Measurements from ENCODE around the gene CHAF1B.
"Not testable (repeated sequence)": the region's sequence is repeated elsewhere in the genome, so short reads cannot be mapped to it uniquely, and the experiment has no call there.

Gene CHAF1B

DNA sequence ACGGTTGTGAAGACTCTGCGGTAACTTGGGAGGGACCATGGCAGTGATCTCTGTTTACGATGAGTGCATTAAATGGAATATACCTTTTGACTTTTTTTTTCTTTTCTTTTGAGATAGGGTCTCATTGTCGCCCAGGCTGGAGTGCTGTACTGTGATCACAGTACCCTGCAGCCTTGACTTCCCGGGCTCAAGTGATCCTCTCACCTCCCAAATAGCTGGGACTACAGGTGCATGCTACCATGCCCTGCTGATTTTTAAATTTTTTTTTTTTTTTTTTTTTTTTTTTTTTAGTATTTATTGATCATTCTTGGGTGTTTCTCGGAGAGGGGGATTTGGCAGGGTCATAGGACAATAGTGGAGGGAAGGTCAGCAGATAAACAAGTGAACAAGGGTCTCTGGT is 6.5 kb downstream of the CHAF1B start:
- DNase-seq = not testable (repeated sequence)

DNA sequence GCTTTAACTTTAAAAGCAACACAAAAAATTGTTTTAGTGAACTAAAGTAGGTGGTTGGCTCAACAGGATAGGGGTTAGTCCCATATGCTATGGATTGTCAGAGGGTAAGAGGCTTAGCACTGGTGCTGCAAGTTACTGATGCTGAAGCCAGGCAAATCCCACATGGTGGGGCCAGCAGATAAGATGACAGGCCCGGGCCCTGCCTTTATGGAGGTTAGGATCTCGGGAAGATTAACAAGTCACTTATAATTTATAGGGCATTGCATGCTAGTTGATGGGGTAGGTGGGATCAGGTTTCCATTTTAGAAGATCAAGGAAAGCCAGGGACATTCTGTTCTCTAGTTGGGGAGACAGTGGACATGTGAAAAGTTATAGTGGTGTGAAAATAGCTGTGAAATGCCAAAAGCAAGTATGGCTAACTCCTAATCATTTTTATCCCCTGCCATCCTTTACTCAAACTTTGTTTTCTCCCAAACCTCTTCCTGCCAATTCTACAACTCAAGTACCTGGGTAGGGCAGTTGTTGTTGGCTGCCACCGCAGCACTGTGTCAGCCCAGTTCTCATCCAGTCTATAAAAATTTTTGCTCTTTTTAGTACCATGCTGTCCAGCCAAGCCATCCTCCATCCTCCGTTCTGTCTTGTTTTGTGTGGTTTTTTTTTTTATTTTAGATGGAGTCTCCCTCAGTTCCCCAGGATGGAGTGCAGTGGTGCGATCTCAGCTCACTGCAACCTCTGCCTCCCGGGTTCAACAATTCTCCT is 10.3 kb downstream of the CHAF1B start:
- DNase-seq = no peak

DNA sequence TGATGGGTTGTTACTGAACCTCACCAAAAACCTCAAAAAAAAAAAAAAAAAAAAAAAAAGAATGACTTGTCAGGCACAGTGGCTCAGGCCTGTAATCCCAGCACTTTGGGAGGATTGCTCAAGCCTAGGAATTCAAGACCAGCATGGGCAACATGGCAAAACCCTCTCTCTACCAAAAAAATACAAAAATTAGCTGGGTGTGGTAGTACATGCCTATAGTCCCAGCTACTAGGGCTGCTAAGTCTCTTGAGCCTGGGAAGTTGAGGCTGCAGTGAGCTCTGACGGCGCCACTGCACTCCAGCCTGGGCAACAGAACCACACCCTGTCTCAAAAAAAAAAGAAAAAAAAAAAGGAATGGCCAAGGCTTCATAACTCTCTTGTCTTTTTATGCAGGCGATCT is 11.1 kb downstream of the CHAF1B start:
- DNase-seq = no peak

DNA sequence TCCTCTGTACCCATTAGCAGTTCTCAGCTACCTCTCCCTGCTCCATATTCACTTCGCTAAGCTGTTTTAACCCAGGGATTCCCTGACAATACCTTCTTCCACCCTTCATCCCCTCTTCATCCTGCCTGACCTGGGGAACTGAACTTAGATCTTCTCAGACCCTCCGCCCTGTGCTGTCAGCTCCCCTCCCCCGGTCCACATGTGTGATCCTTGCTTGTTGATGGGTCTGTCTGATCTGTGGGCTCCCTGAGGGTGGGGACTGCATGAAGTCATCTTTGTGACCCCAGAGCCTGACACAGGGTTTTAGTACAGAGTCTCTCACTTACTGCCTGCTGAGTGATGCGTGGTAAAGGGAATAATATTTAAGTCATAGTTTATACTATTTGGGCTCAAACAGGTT is 11.8 kb downstream of the CHAF1B start:
- DNase-seq = no peak

DNA sequence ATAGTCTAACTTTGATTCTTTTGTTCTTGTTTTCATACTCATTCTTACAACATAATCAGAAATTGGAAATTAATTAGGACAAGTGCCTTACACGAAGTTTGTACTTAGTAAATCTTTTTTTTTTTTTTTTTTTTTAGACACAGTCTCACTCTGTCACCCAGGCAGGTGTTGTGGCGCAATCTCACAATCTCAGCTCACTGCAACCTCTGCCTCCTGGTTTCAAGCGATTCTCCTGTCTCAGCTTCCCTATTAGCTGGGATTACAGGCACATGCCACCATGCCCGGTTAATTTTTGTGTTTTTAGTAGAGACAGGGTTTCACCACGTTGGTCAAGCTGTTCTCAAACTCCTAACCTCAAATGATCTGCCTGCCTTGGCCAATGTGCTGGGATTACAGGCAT is 12.4 kb downstream of the CHAF1B start:
- DNase-seq = no peak

DNA sequence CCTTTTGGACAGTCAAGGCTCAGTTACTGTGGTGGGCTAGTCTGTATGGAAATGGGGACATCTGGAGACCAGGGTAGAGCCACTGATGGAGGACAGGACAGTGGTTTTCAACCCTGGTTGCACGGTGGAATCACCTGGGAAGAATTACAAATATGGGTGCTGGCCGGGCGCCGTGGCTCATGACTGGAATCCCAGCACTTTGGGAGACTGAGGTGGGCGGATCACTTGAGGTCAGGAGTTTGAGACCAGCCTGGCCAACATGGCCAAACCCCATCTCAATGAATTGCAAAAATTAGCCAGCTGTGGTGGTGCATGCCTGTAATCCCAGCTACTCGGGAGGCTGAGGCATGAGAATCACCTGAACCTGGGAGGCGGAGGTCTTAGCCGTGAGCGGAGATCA is 14.5 kb downstream of the CHAF1B start:
- DNase-seq = not testable (repeated sequence)

DNA sequence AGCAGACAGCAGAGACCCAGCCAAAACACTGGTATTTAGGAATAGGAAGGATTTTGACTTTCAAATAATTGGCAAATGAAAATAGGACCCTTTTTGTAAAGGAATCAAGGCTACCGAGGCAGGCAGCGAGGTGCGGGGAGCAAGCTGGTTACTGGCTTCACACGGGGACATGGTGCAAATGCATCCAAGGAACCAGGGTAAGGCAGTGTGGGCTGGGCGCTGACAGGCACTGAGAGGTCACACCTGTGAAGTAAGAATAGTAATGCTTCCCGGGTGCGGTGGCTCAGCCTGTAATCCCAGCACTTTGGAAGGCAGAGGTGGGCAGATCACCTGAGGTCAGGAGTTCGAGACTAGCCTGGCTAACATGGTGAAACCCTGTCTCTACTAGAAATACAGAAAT is 15.5 kb downstream of the CHAF1B start:
- DNase-seq = no peak

DNA sequence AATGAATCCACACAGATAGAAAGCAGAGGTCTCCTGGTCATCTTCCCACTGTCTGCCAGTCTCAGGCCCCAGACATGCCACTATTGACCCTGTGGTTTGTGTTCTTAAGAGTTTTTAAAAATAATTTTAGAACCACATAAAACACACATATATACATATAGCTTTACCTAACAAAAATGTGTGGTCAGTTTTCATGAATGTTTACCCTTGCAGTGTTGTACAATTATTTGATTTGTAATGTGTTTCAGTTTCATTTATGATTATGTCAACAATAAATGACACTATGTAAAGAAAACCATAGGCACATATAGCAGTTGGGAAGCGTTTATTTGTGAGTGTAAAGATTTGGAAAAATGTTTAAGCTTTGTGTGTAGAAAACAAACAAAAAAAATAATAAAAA is 17.1 kb downstream of the CHAF1B start:
- no peak for DNase-seq

DNA sequence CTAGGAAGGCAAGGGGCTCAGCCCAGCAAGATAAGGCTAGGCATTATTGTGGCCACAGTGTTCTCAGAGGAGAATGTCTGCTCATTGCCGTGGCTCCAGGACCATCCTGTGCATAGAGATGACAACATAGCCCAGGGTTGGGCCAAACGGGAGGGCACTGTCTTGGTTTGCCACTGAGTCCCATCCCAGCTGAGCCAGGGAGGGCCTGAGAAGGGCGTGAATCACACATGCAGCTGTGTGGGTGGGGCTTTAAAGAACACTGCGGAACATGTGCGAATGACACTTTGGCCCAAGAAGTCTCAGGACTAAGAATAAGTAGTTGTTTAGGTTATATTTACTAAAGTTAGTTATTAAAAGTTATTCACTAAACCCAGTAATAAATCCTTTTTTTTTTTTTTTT is 18.5 kb downstream of the CHAF1B start:
- DNase-seq = no peak

DNA sequence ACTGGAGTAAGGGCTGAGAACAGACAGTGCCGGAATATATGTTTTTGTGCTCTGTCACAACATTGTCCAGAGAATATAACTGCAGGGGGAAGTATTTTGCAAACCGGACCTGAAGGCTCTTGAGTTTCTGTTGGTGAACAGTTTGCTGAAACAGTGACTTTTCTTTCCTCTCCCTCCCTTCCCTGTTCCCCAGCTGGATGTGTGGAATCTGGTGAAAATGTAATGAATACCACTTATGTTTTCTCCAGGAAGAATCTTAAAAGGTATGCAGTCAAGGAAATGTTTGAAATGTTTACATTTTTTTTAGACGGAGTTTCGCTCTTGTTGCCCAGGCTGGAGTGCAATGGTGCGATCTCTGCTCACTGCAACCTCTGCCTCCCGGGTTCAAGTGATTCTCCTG is 23.4 kb downstream of the CHAF1B start:
- no peak for DNase-seq

DNA sequence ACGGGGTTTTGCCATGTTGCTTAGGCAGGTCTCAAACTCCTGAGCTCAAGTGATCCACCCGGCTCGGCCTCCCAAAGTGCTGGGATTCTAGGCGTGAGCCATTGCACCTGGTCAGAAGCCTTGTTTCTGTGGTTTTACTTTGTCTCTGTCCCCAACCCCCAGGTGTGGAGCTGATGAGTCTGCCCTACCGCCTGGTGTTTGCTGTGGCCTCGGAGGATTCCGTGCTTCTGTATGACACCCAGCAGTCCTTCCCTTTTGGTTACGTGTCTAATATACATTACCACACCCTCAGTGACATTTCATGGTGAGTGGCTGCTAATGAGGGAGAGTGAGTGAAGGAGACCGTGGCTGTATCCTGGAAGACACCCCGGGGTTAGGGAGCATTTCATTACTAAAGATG is 26.1 kb downstream of the CHAF1B start:
- DNase-seq = no peak

DNA sequence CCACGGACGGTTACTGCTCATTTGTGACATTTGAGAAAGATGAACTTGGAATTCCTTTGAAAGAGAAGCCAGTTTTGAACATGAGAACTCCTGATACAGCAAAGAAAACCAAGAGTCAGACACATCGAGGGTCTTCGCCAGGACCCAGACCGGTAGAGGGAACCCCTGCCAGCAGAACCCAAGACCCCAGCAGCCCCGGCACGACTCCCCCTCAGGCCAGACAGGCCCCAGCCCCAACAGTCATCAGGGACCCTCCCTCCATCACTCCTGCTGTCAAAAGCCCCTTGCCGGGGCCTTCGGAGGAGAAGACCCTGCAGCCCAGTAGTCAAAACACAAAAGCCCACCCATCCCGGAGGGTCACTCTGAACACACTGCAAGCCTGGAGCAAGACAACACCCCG is 27.7 kb downstream of the CHAF1B start:
- no peak for DNase-seq

DNA sequence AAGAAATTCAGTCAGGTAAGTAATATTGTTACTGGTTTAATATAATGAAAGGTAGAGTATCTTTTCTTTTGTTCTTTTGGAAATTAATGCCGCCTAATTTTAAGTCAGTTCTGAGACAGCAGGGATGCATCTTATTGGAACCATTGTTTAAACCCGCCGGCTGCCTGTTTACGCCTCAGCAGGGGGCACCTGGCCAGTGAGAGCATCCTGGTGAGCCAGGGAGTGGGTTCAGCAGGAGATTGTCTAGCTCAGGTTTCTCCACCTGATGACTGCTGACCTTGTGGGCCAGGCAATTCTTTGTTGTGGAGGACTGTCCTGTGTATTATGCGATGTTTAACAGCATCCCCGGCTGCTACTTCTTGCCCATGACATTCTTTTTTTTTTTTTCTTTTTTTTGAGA is 30.2 kb downstream of the CHAF1B start:
- DNase-seq = no peak

DNA sequence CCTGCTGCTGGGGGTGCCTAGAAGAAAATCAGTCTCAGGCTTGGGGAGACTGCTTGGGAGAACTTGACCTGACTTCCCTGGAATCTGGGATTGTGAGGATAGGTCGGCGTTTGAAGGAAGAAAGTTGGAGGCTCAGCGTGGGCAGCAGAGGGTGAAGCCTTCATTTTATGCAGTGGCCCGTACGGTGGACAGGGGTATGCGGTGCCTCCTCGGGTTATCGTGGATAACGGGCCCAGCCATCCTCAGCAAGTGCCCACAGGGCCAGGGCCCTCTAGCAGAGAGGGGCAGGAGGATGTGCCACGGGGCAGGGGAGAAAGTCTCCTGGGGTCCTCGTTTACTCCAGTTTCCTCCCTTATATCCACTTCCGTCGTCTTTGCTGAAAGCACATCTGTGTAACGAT is 34.0 kb downstream of the CHAF1B start:
- DNase-seq = no peak

DNA sequence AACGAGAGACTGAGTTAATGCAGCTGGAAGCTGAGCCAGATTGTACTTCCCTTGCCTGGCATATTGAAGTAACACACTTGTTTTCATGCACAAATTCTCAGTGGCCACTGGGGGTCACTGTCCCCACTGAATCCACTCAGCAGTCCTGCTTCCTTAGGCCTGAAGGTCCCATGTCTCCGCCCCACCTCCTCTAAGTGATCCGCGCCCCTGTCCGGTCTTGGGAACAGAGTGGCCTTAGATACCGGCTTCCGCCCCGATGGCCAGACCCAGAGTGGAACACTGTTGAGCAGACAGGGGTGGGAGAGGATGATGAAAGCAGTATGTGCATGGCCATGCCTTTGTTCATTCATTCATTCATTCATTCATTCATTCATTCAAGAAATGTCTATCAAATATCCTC is 34.8 kb downstream of the CHAF1B start:
- no peak for DNase-seq

DNA sequence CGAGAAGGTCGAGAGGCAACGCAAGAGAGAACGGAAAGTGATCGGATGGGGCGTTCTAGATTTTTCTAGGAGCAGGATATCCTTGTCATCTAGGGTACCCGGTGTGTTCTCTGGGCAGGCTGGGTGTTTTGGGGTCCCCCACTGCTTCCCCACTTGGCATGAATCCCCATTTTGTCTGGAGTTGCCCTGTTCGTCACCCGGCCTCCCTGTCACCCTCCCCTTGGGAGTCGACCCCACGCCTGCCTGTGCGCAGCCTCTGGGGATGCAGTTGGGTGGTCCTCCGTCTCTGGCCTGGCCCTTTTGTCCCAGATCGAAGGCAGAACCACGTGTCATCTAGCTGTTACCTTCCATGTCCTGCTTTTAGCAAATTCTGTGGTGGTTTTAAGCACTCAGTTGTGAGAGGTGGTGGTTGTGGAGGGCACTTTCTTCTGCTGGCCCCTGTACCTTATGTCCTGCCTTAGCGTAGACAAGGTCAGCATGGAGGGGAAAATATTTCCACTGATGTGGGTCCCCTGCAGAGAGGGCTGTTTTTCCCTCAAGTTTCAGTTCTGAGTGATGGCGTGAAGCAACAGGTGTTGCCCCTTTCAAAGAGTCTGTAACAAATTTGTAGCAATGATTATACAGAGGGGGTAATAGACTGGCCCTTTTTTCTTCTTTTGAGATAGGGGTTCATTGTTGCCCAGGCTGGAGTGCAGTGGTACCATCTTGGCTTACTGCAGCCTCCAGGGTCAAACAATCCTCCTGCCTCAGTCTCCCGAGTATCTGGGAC is 35.6 kb downstream of the CHAF1B start:
- DNase-seq = no peak

DNA sequence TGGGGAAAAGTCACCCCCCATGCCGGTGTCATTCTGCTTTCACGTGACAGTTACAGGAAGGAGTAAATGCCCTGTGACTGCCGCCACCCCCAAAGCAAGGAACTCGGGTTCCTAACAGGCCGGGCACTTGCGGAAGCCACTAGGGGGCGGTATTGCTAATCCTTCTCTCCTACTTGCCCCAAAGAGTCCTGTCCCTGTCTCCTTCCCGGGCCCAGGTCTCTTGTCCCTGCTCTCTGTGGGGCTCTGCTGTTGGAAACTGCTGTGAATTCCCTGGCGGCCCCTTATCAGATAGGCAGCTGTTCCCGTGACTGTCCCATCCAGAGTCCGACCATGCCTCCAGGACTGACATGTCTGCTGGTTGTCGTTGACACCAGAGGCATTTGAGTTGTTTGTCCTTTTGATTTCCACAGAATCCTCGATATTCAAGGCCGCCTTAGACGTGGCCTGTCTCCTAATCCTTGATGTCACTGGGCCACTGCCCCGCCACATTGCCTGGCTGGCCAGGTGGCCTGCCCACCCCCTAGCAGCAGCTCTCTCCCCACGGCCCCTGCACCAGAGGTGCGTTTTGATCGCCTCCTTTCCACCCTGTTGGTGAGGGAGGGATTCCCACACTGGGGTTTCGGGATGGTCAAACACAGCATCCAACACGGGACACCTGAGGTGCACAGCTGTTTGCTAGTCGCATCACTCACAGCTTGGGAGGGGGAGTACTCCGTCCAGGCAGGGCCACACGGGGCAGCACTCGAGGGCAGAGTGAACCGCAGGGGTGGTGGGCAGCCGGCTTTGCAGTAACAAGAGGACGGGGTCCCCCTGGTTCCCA is 37.3 kb downstream of the CHAF1B start:
- no peak for DNase-seq

DNA sequence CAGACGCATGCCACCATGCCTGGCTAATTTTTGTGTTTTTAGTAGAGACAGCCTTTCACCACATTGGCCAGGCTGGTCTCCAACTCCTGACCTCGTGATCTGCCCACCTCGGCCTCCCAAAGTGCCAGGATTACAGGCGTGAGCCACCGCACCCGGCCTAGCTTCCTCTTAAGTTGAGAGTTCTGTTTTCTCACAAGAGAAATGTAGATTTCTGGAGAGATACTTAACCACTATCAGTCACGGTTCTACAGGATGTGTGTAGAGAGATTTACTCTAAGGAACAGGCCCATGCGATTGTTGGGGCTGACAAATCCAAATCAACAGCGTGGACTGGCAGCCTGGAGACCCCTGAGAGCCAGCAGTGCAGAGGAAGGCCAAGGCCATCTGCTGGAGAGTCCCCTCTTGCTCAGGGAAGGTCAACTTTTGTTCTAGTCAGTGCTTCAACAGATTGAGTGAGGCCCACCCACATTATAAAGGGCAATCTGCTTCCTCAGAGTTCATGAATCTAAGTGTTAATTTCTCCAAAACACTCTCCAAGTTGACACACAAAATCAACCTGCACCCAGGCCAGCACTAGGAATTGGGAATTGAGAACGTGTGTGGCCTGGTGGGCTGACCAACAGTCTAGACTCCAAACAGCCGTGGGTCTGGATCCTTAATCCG is 38.7 kb downstream of the CHAF1B start:
- DNase-seq = no peak

DNA sequence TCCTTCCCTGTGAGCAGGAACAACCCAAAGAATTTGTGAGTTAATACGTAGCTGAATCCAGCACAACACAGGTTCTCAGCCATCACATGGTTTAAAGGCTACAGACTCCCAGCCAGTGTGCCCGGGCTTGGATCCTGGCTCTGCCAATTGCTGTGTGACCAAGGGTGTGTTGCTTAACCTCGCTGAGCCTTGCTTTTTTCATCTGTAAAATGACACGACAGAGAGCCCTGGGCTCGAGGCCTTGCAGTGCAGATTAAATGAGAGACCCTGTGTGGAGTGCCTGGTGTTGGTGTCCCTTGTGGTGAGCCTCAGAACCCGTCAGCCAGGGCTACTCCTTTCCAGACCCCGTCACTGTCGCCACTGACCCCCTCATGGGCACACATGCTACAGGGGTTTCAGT is 39.4 kb downstream of the CHAF1B start:
- DNase-seq = no peak

DNA sequence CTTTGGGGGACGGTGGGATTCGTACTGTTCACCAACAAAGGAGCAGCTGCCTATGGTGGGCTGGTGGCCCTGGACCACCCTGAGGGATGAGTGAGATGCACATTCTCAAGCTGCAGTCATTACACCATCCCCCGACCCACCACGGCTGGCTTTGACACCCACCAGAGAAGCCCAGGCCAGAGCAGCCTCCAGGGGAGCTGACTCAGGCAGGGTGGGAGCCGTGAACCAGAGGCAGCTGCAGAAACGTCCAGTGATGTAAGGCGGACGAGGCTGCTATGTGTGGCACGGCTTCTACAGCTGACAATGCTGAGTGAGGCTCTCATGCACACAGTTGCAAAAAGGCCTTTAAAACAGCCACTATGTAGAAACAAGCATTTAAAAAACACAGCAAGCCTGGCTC is 40.1 kb downstream of the CHAF1B start:
- no peak for DNase-seq

DNA sequence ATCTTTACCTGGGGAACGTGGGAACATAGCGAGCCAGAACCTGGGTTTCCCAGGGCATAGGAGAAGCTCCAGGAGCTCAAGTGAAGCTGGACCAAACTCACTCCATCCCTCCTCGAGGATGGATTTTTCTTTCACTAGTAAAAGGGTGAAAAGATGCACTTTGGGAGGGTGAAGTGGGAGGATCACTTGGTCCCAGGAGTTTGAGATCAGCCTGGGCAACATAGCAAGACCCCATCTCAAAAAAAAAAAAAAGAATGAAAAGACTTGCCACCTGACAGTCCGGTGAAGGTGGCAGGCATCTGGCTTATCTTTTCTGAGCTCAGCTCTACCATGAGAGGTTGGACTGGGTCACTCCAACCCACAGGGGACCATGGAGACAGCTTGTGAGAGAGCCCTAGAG is 42.3 kb downstream of the CHAF1B start:
- no peak for DNase-seq

DNA sequence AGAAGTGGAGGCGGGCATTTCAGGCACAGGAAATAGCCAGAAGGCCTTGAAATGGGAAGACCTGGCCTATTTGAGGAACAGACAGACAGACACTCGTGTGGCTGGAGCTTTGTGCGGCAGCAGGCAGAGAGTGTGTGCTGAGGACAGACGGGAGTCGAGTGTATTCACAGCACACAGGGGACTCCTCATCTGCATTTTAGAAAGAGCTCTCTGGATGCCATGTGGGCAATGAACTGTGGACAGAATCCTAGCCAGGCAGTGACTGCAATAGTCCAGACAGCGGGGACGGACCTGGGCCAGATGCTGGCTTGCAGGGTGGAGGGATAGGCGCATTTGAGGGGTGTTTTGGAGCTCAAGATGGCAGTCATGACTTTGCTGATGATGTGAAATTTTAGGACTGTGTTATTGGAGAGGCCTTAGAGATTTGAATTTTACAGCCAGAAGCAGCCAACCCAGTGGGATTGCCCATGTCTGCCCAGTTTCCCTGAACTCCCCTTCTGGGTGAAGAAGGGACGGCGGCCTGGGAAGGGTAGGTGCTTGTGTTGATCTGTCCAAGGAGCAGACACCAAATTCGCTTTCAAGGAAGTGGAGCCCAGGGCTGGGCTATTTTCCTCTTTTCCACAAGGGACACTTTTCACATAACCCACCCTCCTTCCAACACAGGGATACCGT is 43.7 kb downstream of the CHAF1B start:
- no peak for DNase-seq

Data from NK-92 treated with Interleukin-12 subunit alpha and Interleukin-12 subunit beta, amount 100 ng/mL, for 24 hours (cell line).